Measurements from ENCODE around the gene ZCCHC3.
A peak's percentile ranks its signal among the peaks of the same experiment; 100 is the strongest.

The ZCCHC3 gene

GRCh38 chr20:341682-342081 lies 44.3 kb downstream of the ZCCHC3 start:
- no peak for DNase-seq (ENCODE audit: low read depth in 4 of 4, low spot score in 1 of 4)

GRCh38 chr20:343107-343506 lies 45.7 kb downstream of the ZCCHC3 start:
- DNase-seq (ENCODE audit: low read depth in 4 of 4, low spot score in 1 of 4), result no peak

- no peak for DNase-seq (ENCODE audit: low read depth in 4 of 4, low spot score in 1 of 4)
Observed at GRCh38 chr20:346033-346639, 48.8 kb downstream of the ZCCHC3 start.

- no peak for DNase-seq (ENCODE audit: low read depth in 4 of 4, low spot score in 1 of 4)
Observed at GRCh38 chr20:346640-347316, 49.4 kb downstream of the ZCCHC3 start, which contains the start of gene NRSN2. TSS of gene NRSN2 (plus strand) at chr20:347111. CDS start at chr20:349644, 2,533 bp downstream.

GRCh38 chr20:347317-347639 lies 49.9 kb downstream of the ZCCHC3 start:
- DNase-seq (ENCODE audit: low read depth in 4 of 4, low spot score in 1 of 4), result no peak

- DNase-seq (ENCODE audit: low read depth in 4 of 4, low spot score in 1 of 4), result peak in 2 of 4 experiments; percentile 34 to 68
Observed at GRCh38 chr20:347640-348484, 50.5 kb downstream of the ZCCHC3 start.

GRCh38 chr20:348972-349841 lies 51.8 kb downstream of the ZCCHC3 start:
- no peak for DNase-seq (ENCODE audit: low read depth in 4 of 4, low spot score in 1 of 4)
